ENCODE results near the gene FGFR2.

DNA sequence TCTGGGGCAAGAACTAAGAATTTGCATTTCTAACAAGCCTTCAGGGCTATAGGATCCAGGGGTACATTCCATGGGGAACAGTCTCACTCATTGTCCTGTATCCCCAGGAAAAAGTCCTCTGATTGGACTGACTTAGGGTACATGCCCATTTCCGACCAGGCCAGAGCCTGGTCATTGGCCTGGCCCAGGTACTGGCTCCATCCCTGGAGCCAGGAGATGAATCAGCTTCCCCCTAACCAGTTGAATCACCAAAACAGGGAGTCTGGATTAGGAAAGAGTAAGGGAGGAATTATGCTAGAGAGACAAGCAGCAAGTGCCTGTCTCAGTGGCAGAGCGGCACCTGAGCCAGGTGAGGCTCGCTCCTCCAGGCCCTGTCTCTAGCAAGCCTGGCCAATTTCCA lies 137.5 kb downstream of the FGFR2 start:
- TF ChIP-seq, protein P1, sequence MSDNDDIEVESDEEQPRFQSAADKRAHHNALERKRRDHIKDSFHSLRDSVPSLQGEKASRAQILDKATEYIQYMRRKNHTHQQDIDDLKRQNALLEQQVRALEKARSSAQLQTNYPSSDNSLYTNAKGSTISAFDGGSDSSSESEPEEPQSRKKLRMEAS (IDR thresholded peaks at IDR 0.05) = no peak
- TF ChIP-seq, protein P2, sequence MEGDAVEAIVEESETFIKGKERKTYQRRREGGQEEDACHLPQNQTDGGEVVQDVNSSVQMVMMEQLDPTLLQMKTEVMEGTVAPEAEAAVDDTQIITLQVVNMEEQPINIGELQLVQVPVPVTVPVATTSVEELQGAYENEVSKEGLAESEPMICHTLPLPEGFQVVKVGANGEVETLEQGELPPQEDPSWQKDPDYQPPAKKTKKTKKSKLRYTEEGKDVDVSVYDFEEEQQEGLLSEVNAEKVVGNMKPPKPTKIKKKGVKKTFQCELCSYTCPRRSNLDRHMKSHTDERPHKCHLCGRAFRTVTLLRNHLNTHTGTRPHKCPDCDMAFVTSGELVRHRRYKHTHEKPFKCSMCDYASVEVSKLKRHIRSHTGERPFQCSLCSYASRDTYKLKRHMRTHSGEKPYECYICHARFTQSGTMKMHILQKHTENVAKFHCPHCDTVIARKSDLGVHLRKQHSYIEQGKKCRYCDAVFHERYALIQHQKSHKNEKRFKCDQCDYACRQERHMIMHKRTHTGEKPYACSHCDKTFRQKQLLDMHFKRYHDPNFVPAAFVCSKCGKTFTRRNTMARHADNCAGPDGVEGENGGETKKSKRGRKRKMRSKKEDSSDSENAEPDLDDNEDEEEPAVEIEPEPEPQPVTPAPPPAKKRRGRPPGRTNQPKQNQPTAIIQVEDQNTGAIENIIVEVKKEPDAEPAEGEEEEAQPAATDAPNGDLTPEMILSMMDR (IDR thresholded peaks at IDR 0.05; ENCODE audit: low read depth, low read length, missing input control) = no peak
- TF ChIP-seq HNF4G (IDR thresholded peaks at IDR 0.05) (no peak), JUND (IDR thresholded peaks at IDR 0.05) (no peak), YY1 (IDR thresholded peaks at IDR 0.05) (no peak), EGR1 (IDR thresholded peaks at IDR 0.05; ENCODE audit: low read depth in 2 of 2) (no peak), GABPA (IDR thresholded peaks at IDR 0.05 in 1 of 2, conservative IDR thresholded peaks at IDR 0.05 in 1 of 2) (no peak), SP1 (IDR thresholded peaks at IDR 0.05) (no peak), TAF1 (conservative IDR thresholded peaks at IDR 0.05) (no peak)

Data from liver (tissue), 3 donors.